Renal cortex interstitium (tissue), 11 donors: ENCODE results near the gene HAPSTR1. TPM values are rescaled to one million over a fixed set of nuclear protein-coding genes. Genes with fewer than 3 reads are reported as not detected.

Experiments
- DNase-seq, 11 donors: peaks; one replicate each; pipeline ENCODE4 v3.0.0-alpha.2; 2013; ENCODE audit warnings: low read depth in 9 of 11, low spot score in 4 of 11; ENCODE audit errors: extremely low read depth in 1 of 11
- polyA plus RNA-seq, 3 donors: library from polyadenylated mRNA; unstranded; fragments of 120-200 nt; gene quantifications; one replicate each; pipeline ENCODE4 v1.2.1, GENCODE V29; 2013; ENCODE audit not compliant: insufficient read length in 3 of 3

Gene HAPSTR1
- polyA plus RNA-seq, 3 donors, result 44.5 to 51.5 (median 46.2) TPM

DNA sequence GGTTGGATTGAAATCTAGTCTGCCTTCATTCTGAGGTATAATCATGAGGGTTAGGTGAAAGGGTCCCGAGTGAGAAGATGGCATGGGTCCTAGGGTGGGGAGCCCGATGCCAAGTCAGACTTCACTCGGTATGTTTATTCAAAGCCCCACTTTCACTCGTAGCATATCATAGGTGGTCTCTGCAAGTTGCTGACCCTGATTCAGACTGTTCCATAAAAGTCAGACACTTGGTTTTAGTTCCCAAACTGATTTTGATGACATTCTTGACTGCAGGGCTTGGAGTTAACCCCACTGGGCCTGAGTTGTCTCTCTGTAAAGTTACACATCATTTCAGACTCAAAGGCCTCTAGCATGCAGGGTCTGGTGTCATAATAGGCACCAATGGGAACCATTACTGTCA is 17.8 kb downstream of the HAPSTR1 start:
- no peak for DNase-seq

DNA sequence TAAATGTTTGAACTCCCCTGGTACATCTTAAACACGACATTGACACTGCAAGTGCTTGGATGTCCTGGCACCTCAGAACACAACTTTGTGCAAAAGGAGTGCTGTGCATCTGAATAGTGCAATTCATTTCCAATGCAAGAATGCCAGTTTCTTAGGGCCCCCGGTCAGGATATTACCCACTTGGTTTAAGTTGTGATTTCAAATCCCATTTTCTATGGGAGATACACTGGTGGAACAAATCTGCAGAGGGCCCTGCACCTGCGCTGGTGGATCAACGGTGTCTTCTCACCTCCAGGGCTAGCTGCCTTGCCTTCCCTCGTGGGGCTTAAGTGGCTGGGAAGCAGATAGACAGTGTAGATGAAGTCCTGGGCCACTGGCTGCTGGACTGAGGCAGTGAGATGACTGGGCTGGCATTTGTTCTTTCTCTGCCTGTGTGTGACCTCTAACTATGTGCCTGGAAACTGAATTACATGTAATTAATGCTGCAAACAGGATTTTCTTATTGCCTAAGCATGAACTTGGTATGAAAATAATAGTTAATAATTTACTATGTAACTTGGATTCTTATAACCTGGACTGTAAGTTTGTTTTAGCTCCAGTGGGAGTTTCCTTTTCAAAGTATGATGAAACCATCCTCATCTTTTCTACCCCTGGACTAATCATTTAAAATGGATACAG is 20.9 kb downstream of the HAPSTR1 start:
- no peak for DNase-seq

- DNase-seq, result no peak
Measured at GRCh38 chr16:9112844-9113186, 21.4 kb downstream of the HAPSTR1 start.

DNA sequence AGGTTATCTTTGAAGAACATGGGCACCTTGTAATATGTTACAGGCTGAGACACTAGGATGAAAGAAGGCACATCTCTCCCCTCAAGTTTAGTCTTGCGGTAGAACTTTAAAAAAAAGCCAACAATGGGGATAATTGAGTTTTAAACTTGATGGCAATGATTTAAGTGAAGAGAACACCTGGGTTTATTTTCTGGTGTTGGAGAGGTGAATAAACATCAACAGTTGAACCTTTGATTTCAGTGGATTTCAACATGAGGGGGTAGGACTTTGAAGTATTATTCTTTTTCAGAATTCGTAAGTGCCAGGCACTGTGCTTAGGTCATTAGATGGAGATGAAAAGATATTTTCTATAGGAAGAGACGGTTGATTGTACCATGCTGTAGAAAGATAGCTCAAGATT is 22.3 kb downstream of the HAPSTR1 start:
- DNase-seq, result no peak

DNA sequence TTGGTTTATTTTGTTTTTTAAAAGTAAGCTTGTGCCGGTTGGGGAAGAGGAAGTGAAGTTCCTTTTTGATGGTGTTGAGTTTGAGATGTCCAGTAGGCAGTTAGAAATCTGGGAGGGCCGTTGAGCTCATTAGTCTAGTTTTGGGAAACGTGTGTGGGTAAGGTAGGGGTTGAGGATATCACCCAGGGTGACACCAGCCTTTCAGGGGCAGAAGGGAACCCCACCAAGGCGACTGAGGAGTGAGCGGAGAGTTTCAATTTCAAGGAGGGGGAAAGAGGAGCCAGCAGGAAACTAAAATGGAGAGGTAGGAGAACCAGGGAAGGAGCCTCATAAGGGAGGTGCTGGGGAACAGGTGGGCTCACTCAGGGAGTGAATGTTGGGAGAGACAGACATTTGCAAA is 22.7 kb downstream of the HAPSTR1 start:
- DNase-seq, result no peak

DNA sequence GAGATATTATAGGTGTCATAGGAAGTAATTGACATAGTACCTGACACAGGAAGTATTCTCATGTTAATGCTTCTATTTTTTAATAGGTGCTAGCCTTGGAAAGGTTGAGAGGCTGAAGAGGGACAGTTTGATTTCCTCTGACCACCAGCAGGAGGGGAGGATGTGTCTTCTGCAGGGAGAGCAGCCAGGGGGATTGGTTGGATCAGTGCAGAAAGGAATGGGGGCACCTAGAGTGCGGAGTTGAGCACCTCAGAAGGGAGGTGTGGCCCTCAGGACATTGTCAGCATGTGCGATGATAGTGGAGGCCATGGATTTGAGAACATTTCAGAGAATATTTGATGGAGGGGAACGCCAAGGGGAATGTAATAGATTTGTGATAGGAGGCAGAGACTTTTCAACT is 23.4 kb downstream of the HAPSTR1 start:
- no peak for DNase-seq

DNA sequence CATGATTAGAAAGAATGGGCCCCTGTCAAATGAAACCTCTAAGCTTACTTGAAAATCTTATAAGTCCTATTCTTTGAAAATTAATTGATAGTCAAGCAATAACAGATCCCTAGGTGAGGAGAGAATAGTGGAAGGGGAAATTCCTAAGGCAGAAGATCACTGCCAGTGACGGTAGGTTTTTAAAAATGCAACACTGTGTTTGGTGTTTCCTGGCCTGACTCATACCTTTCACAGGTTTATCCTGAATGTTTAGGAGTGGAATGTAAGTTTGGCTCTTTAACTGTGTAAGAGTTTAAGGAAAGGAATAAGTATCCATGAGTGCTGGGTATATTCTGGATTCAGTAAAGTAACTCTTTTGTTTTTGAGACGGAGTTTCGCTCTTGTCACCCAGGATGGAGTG is 23.8 kb downstream of the HAPSTR1 start:
- no peak for DNase-seq

DNA sequence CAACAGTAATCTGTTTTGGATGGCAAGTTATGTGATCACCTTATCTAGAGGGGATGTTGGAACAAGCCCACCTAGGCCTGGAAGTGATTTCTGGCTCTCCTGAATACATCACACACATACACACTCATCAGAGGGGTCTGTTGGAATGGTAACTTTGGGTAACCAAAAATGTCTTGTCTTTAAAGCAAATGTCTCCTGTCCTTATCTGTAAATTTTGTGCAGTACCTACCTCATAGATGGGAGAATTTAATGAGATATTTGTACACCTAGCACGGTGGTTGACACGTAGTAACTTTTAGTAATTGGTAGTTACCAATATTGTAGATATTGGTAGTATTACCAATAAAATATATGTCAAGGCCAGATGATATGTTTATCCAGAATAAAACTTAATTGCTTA is 24.7 kb downstream of the HAPSTR1 start:
- no peak for DNase-seq

- no peak for DNase-seq
Measured at GRCh38 chr16:9118170-9118569, 26.7 kb downstream of the HAPSTR1 start.

DNA sequence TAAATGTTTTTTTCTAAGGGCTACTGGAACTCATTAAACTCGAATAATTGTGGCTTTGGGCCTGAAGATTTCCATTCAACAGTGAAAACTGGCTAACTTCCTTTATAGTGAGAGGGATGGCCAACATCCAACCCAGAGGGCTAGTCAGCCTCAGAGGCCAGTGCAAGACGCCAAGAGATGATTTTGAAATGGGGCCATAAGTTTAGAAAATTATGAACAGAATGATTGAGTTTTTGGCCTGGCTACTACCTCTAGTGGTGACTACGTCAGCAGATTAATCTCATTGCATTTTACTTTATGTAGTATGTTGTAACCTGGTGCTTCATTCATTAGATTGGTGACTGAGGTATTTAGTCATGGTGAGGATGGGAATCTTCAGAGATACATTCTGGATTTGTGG is 28.4 kb downstream of the HAPSTR1 start:
- no peak for DNase-seq

GRCh38 chr16:9122342-9122741 is 30.9 kb downstream of the HAPSTR1 start:
- DNase-seq, result no peak

DNA sequence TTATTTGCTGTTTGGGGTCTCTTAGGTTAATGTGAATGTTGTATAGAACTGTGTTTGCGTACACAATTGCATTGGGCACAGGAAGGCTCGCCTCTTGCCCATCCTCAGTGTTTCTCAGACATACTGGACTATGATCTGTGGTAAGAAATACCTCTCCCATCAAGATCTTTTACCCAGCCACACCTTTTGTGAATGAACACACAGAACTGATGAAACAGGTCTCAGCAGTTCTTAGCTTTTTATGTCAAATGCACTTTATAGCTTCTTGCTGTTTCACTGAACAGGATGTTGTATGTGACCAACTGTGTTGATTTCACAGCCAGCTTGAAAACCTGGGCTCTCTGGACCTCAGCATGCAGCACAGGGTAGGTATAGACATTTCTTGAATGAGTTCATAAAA is 31.5 kb downstream of the HAPSTR1 start:
- no peak for DNase-seq

- DNase-seq, result no peak
Measured at GRCh38 chr16:9123401-9123800, 32.0 kb downstream of the HAPSTR1 start.

DNA sequence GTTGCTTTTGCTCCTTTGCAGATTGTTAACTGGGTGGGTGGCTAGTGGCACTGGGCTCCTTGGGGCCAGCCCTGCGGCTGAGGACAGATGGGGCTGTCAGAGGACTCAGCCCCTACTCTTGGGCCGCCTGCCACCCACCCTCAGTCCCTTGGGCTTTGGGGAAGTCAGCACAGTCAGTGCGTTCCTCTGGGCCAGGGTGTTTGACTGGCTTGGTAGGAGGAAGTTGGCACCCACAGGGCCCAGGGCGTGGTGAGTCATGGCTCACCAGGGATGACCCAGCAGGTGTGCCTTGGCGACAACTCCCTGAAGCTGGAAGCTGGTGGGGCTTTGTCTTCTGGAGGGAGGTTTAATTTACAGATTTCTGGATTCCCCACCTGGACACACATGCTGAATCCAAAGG is 32.4 kb downstream of the HAPSTR1 start:
- DNase-seq, result no peak

- DNase-seq, result no peak
Measured at GRCh38 chr16:9124444-9124843, 33.0 kb downstream of the HAPSTR1 start.

- DNase-seq, result no peak
Measured at GRCh38 chr16:9124908-9125584, 33.6 kb downstream of the HAPSTR1 start.

DNA sequence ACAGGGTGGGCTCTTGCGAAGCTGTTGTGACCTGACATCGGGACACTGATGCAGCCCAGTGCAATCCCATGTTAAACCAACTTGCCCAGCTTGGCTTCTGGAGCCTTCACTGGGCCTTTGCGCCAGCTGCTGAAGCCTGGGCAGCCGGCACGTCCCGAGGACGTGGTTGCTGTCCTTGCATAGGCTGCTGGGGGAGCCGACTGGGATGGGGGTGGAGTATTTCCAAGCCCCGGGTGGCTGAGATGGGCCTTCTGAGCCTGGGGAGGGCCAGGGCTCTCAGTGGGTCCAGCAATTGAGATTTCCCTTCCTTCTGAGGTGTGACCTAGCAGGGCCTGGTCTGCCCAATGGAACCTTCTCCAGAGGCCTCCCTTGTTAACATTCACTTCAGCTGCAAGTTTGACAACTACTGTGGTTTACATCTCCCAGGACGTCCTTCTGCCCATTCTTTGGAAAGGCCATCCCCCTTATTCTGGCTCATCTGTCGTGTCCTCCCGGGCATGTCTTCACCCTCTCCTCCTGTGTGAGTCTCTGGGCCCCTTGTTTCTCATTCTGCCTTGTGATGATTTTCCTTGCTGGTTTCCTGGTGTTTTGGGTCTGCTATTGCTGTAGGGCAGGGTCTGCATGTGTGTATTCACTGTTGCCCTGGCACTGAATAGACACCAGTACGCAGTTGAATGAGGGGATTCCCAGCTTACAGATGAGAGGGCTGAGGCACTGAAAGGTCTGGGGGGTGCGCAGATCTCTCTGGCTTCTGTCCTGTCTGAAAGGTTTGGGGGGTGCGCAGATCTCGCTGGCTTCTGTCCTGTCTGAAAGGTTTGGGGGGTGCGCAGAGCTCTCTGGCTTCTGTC is 34.4 kb downstream of the HAPSTR1 start:
- DNase-seq, result no peak

DNA sequence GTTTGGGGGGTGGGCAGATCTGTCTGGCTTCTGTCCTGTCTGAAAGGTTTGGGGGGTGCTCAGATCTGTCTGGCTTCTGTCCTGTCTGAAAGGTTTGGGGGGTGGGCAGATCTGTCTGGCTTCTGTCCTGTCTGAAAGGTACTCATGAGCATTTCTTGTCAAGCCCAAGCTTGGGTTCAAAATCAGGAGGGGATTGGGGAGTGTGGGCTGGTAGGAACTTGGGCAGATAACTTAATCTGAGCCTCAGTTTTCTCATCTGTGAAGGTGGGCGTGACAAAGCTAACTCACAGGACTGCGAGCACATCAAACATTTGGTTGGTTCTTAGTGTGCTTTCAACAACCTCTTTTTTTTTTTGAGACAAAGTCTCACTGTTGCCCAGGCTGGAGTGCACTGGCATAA is 35.2 kb downstream of the HAPSTR1 start:
- no peak for DNase-seq

- DNase-seq, result no peak
Measured at GRCh38 chr16:9128346-9129342, 37.2 kb downstream of the HAPSTR1 start.
